ENCODE results near the gene UBE2M. TPM values are rescaled to one million over a fixed set of nuclear protein-coding genes. Genes with fewer than 3 reads are reported as not detected.

UBE2M gene
- total RNA-seq, 5 donors from 2014 or later (not counting 1 experiment from before 2014, with no cell fraction given): 35.6 to 53.5 (median 48.6) TPM

GRCh38 chr19:58584498-58585441, 26.4 kb upstream of the UBE2M start:
- no peak for DNase-seq
- no peak overlapping the region for H3K27ac ChIP-seq (ENCODE audit: low read length)

DNA sequence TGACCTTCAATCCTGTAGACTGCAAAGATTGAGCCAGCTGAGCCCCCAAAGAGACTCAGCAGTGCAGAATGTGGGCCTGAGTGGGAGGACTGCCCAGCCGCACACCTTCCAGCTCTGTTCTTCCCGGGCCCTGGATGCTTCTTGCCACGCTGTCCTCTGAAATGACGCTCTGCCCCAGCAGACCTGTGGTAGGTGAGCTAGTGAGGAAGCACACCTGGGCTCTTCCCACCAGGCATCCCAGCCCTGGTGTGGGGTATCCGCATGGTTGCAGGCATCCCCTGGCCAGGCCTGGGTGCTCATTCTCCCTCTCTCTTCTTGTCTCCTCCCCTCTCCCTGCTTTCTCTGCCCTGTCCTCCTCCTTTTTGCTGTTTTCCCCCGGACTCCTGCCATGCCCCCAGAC, 24.6 kb upstream of the UBE2M start:
- Histone ChIP-seq H3K27ac (ENCODE audit: low read length) (no peak overlapping the region), H3K9me3 (no peaks in the 10 kb centered on the region), H3K27me3 (replicated peaks in 1 of 2; ENCODE audit: control insufficient read depth in 2 of 2, extremely low read depth in 1 of 2, insufficient read depth in 2 of 2, low read length in 1 of 2) (no peaks in the 10 kb centered on the region), H3K4me1 (ENCODE audit: control insufficient read depth in 1 of 2, extremely low read depth in 1 of 2, insufficient read depth in 2 of 2, low read length in 2 of 2) (peaks cover 0 to 11% of the 10 kb centered on the region in 2 experiments), H3K36me3 (ENCODE audit: control insufficient read depth in 2 of 2, extremely low read depth in 1 of 2, insufficient read depth in 1 of 2, low read length in 1 of 2) (peaks cover 0 to 19% of the 10 kb centered on the region in 2 donors), H3K4me3 (ENCODE audit: control insufficient read depth in 1 of 2, extremely low read depth in 1 of 2, low read length in 1 of 2) (no peak overlapping the region)
- Mint-ChIP-seq H3K4me1 (peaks cover 15 to 17% (median 15%) of the 10 kb centered on the region in 3 donors), H3K27me3 (no peaks in the 10 kb centered on the region), H3K27ac (no peak overlapping the region), H3K4me3 (no peak overlapping the region), H3K36me3 (peaks cover 14% of the 10 kb centered on the region), H3K9me3 (no peaks in the 10 kb centered on the region)
- WGBS (ENCODE audit: insufficient coverage): 90% methylated on average over 2 of the region's 6 CpGs
- CTCF ChIA-PET: no interaction called here
- no peak for ATAC-seq (replicated peaks in 1 of 4)
- DNase-seq: no peak
- POLR2A ChIA-PET: no interaction called here

More at GRCh38 chr19:58584498-58585441, 26.4 kb upstream of the UBE2M start:
- CTCF ChIA-PET: no interaction called here
- peaks cover 7 to 8% (median 8%) of the 10 kb centered on the region in 3 donors for H3K4me1 Mint-ChIP-seq
- no peaks in the 10 kb centered on the region for H3K27me3 ChIP-seq (replicated peaks in 1 of 2; ENCODE audit: control insufficient read depth in 2 of 2, extremely low read depth in 1 of 2, insufficient read depth in 2 of 2, low read length in 1 of 2)
- H3K4me1 ChIP-seq (ENCODE audit: control insufficient read depth in 1 of 2, extremely low read depth in 1 of 2, insufficient read depth in 2 of 2, low read length in 2 of 2): peaks cover 0 to 11% of the 10 kb centered on the region in 2 experiments
- H3K36me3 Mint-ChIP-seq: peaks cover 14% of the 10 kb centered on the region
- no peak for ATAC-seq (replicated peaks in 1 of 4)
- WGBS (ENCODE audit: insufficient coverage): 65% methylated on average over 2 of the region's 9 CpGs
- no peak overlapping the region for H3K4me3 ChIP-seq (ENCODE audit: control insufficient read depth in 1 of 2, extremely low read depth in 1 of 2, low read length in 1 of 2)
- no peaks in the 10 kb centered on the region for H3K9me3 ChIP-seq
- H3K27me3 Mint-ChIP-seq: no peaks in the 10 kb centered on the region
- H3K27ac Mint-ChIP-seq: no peak overlapping the region
- POLR2A ChIA-PET: no interaction called here
- H3K9me3 Mint-ChIP-seq: no peaks in the 10 kb centered on the region
- peaks cover 0 to 19% of the 10 kb centered on the region in 2 donors for H3K36me3 ChIP-seq (ENCODE audit: control insufficient read depth in 2 of 2, extremely low read depth in 1 of 2, insufficient read depth in 1 of 2, low read length in 1 of 2)
- no peak overlapping the region for H3K4me3 Mint-ChIP-seq

DNA sequence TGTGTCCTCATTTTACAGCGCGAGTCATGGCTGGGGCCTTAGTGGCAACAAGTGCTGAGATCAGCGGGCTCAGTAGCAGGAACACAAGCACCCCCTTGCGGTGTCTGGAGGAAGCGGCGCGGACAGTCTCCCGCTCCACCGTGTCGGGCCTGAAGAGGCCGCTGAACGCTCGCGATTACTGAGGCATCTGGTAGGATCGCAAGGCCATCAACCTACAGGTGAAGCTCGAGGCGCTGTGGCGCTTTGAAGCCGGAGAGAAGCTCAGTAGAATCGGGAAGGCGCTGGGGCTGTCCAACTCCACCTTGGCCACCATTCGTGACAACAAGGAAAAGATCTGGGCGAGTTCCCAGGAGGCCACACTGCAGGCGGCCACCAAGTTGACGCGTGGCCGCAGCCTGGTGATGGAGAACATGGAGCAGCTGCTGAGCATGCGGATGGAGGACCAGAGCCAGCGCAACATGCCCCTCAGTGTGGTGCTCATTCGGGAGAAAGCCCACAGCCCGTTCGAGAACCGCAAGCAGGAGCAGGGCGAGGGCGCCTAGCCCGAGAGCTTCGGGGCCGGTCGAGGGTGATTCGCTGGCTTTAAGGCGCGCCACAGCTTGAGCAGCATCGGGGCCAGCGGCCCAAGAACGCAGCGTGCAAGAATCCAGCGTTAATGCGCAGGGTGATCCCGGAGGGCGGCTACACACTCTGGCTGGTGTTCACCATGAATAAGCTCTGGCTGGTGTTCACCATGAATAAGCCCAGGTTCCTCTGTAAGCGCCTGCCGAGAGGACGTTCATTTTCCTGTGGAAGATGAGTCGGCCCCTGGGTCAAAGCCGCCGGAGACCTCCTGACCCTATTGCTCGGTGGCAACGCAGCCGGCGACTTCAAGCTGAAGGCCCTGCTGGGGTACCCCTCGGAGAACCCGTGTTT, 23.1 kb upstream of the UBE2M start:
- Mint-ChIP-seq H3K27me3 (no peaks in the 10 kb centered on the region), H3K27ac (peak overlapping the region; percentile 65 to 69), H3K4me3 (peak overlapping the region in 1 of 3 donors; percentile 29), H3K4me1 (peaks cover 18 to 21% (median 20%) of the 10 kb centered on the region in 3 donors), H3K9me3 (no peaks in the 10 kb centered on the region), H3K36me3 (peaks cover 14% of the 10 kb centered on the region)
- DNase-seq: peak; percentile 77 to 93 (median 87)
- Histone ChIP-seq H3K4me3 (ENCODE audit: control insufficient read depth in 1 of 2, extremely low read depth in 1 of 2, low read length in 1 of 2) (no peak overlapping the region), H3K27ac (ENCODE audit: low read length) (peak overlapping the region; percentile 52), H3K36me3 (ENCODE audit: control insufficient read depth in 2 of 2, extremely low read depth in 1 of 2, insufficient read depth in 1 of 2, low read length in 1 of 2) (peaks cover 0 to 19% of the 10 kb centered on the region in 2 donors), H3K4me1 (ENCODE audit: control insufficient read depth in 1 of 2, extremely low read depth in 1 of 2, insufficient read depth in 2 of 2, low read length in 2 of 2) (peaks cover 0 to 15% of the 10 kb centered on the region in 2 experiments), H3K9me3 (no peaks in the 10 kb centered on the region), H3K27me3 (replicated peaks in 1 of 2; ENCODE audit: control insufficient read depth in 2 of 2, extremely low read depth in 1 of 2, insufficient read depth in 2 of 2, low read length in 1 of 2) (no peaks in the 10 kb centered on the region)
- ChIA-PET CTCF (interaction anchor here (0.6 to 1.6 kb wide), 4 partner anchors 60 to 68 kb away, joined by 3 to 6 read pairs (median 4); no protein-coding TSS in a partner anchor), POLR2A (no interaction called here)
- 73% methylated on average over 61 of the region's 62 CpGs for WGBS (ENCODE audit: insufficient coverage)
- peak; percentile 99 to 100 (median 99) for ATAC-seq (replicated peaks in 1 of 4)

- Mint-ChIP-seq H3K9me3 (no peaks in the 10 kb centered on the region), H3K27ac (peak overlapping the region in 1 of 2 donors; percentile 40), H3K4me3 (no peak overlapping the region), H3K36me3 (peaks cover 14% of the 10 kb centered on the region), H3K4me1 (peaks cover 26 to 27% (median 26%) of the 10 kb centered on the region in 3 donors), H3K27me3 (no peaks in the 10 kb centered on the region)
- H3K4me3 ChIP-seq (ENCODE audit: control insufficient read depth in 1 of 2, extremely low read depth in 1 of 2, low read length in 1 of 2): no peak overlapping the region
- no peaks in the 10 kb centered on the region for H3K9me3 ChIP-seq
- CTCF ChIA-PET: interaction anchor here (0.6 to 1.3 kb wide), 5 partner anchors 49 to 117 kb away, joined by 4 to 6 read pairs (median 5); no protein-coding TSS in a partner anchor
- POLR2A ChIA-PET: no interaction called here
- no peaks in the 10 kb centered on the region for H3K27me3 ChIP-seq (replicated peaks in 1 of 2; ENCODE audit: control insufficient read depth in 2 of 2, extremely low read depth in 1 of 2, insufficient read depth in 2 of 2, low read length in 1 of 2)
- H3K36me3 ChIP-seq (ENCODE audit: control insufficient read depth in 2 of 2, extremely low read depth in 1 of 2, insufficient read depth in 1 of 2, low read length in 1 of 2): peaks cover 0 to 19% of the 10 kb centered on the region in 2 donors
- H3K27ac ChIP-seq (ENCODE audit: low read length): no peak overlapping the region
- no peak for DNase-seq
- peaks cover 2 to 27% of the 10 kb centered on the region in 2 experiments for H3K4me1 ChIP-seq (ENCODE audit: control insufficient read depth in 1 of 2, extremely low read depth in 1 of 2, insufficient read depth in 2 of 2, low read length in 2 of 2)
- no peak for ATAC-seq (replicated peaks in 1 of 4)
- no CpG with 5 or more reads among the region's 8 CpGs for WGBS (ENCODE audit: insufficient coverage)
These were observed 21.2 kb upstream of the UBE2M start for GRCh38 chr19:58579473-58580142.

- Histone ChIP-seq H3K9me3 (no peaks in the 10 kb centered on the region), H3K4me1 (ENCODE audit: control insufficient read depth in 1 of 2, extremely low read depth in 1 of 2, insufficient read depth in 2 of 2, low read length in 2 of 2) (peaks cover 9 to 39% of the 10 kb centered on the region in 2 experiments), H3K4me3 (ENCODE audit: control insufficient read depth in 1 of 2, extremely low read depth in 1 of 2, low read length in 1 of 2) (no peak overlapping the region), H3K27ac (ENCODE audit: low read length) (no peak overlapping the region), H3K36me3 (ENCODE audit: control insufficient read depth in 2 of 2, extremely low read depth in 1 of 2, insufficient read depth in 1 of 2, low read length in 1 of 2) (peaks cover 0 to 14% of the 10 kb centered on the region in 2 donors), H3K27me3 (replicated peaks in 1 of 2; ENCODE audit: control insufficient read depth in 2 of 2, extremely low read depth in 1 of 2, insufficient read depth in 2 of 2, low read length in 1 of 2) (no peaks in the 10 kb centered on the region)
- ATAC-seq (replicated peaks in 1 of 4) (no peak), DNase-seq (peak in 1 of 35 experiments; percentile 22)
- ChIA-PET CTCF (interaction anchor here (1.0 to 1.6 kb wide), 3 partner anchors 57 to 64 kb away, joined by 4 to 6 read pairs (median 5); no protein-coding TSS in a partner anchor), POLR2A (no interaction called here)
- Mint-ChIP-seq H3K9me3 (no peaks in the 10 kb centered on the region), H3K27me3 (no peaks in the 10 kb centered on the region), H3K27ac (peak overlapping the region in 1 of 2 donors; percentile 11), H3K36me3 (peaks cover 13% of the 10 kb centered on the region), H3K4me3 (peak overlapping the region in 1 of 3 donors; percentile 3), H3K4me1 (peaks cover 36 to 37% (median 36%) of the 10 kb centered on the region in 3 donors)
- 100% methylated on average over 1 of the region's 11 CpGs for WGBS (ENCODE audit: insufficient coverage)
These were observed 19.9 kb upstream of the UBE2M start for GRCh38 chr19:58578012-58578925.
